ENCODE measurements around the gene TCF25. TPM values are rescaled to one million over a fixed set of nuclear protein-coding genes. Genes with fewer than 3 reads are reported as not detected.
A peak's percentile ranks its signal among the peaks of the same experiment; 100 is the strongest.
"Not testable (repeated sequence)": the region's sequence is repeated elsewhere in the genome, so short reads cannot be mapped to it uniquely, and the experiment has no call there.

Gene TCF25
- total and polyA plus RNA-seq, 5 donors, result 73.5 to 137 (median 101) TPM

- Histone ChIP-seq H3K4me3 (ENCODE audit: low read length) (no peak overlapping the region), H3K4me1 (ENCODE audit: control insufficient read depth, insufficient read depth, low read length) (no peaks in the 10 kb centered on the region), H3K9me3 (ENCODE audit: control insufficient read depth, low read length) (no peaks in the 10 kb centered on the region), H3K27ac (ENCODE audit: low read length) (no peak overlapping the region), H3K27me3 (ENCODE audit: control insufficient read depth, insufficient read depth) (no peaks in the 10 kb centered on the region)
- peak in 1 of 3 donors; percentile 22 for DNase-seq
- WGBS, result 98% methylated on average over 13 of the region's 13 CpGs
- intact Hi-C loops (cut with DNase I), result no loop called here
- ATAC-seq, result no peak
Observed at GRCh38 chr16:89907055-89907814, 33.8 kb downstream of the TCF25 start.

- no peaks in the 10 kb centered on the region for H3K27me3 ChIP-seq (ENCODE audit: control insufficient read depth, insufficient read depth)
- intact Hi-C loops (cut with DNase I), result no loop called here
- no peak overlapping the region for H3K27ac ChIP-seq (ENCODE audit: low read length)
- no peak overlapping the region for H3K4me3 ChIP-seq (ENCODE audit: low read length)
- DNase-seq (no peak), ATAC-seq (no peak)
- H3K4me1 ChIP-seq (ENCODE audit: control insufficient read depth, insufficient read depth, low read length), result no peaks in the 10 kb centered on the region
- no peaks in the 10 kb centered on the region for H3K9me3 ChIP-seq (ENCODE audit: control insufficient read depth, low read length)
- WGBS, result 95% methylated on average over 4 of the region's 4 CpGs
Observed at GRCh38 chr16:89908236-89908635, 34.8 kb downstream of the TCF25 start.

- H3K9me3 ChIP-seq (ENCODE audit: control insufficient read depth, low read length), result no peaks in the 10 kb centered on the region
- 52% methylated on average over 47 of the region's 47 CpGs for WGBS
- H3K4me3 ChIP-seq (ENCODE audit: low read length), result no peak overlapping the region
- DNase-seq, result peak; percentile 85 to 94 (median 92)
- no peaks in the 10 kb centered on the region for H3K4me1 ChIP-seq (ENCODE audit: control insufficient read depth, insufficient read depth, low read length)
- ATAC-seq, result peak; percentile 81 to 87
- intact Hi-C loops (cut with DNase I), result no loop called here
- H3K27me3 ChIP-seq (ENCODE audit: control insufficient read depth, insufficient read depth), result no peaks in the 10 kb centered on the region
- no peak overlapping the region for H3K27ac ChIP-seq (ENCODE audit: low read length)
Observed at GRCh38 chr16:89909777-89910716, 36.7 kb downstream of the TCF25 start.

GRCh38 chr16:89910717-89911354 is 37.4 kb downstream of the TCF25 start:
- 92% methylated on average over 27 of the region's 27 CpGs for WGBS
- no peak for DNase-seq
- H3K4me3 ChIP-seq (ENCODE audit: low read length), result no peak overlapping the region
- no peak overlapping the region for H3K27ac ChIP-seq (ENCODE audit: low read length)
- intact Hi-C loops (cut with DNase I), result no loop called here
- H3K9me3 ChIP-seq (ENCODE audit: control insufficient read depth, low read length), result no peaks in the 10 kb centered on the region
- ATAC-seq, result peak; percentile 5 to 14
- H3K4me1 ChIP-seq (ENCODE audit: control insufficient read depth, insufficient read depth, low read length), result no peaks in the 10 kb centered on the region
- H3K27me3 ChIP-seq (ENCODE audit: control insufficient read depth, insufficient read depth), result no peaks in the 10 kb centered on the region

- Histone ChIP-seq H3K27ac (ENCODE audit: low read length) (no peak overlapping the region), H3K27me3 (ENCODE audit: control insufficient read depth, insufficient read depth) (no peaks in the 10 kb centered on the region), H3K4me1 (ENCODE audit: control insufficient read depth, insufficient read depth, low read length) (no peaks in the 10 kb centered on the region), H3K9me3 (ENCODE audit: control insufficient read depth, low read length) (no peaks in the 10 kb centered on the region), H3K4me3 (ENCODE audit: low read length) (no peak overlapping the region)
- WGBS, result 93% methylated on average over 14 of the region's 14 CpGs
- intact Hi-C loops (cut with DNase I), result no loop called here
- DNase-seq (no peak), ATAC-seq (no peak)
Observed at GRCh38 chr16:89911375-89911774, 38.0 kb downstream of the TCF25 start.

- intact Hi-C loops (cut with DNase I), result no loop called here
- WGBS, result 85% methylated on average over 13 of the region's 13 CpGs
- Histone ChIP-seq H3K9me3 (ENCODE audit: control insufficient read depth, low read length) (no peaks in the 10 kb centered on the region), H3K27ac (ENCODE audit: low read length) (no peak overlapping the region), H3K27me3 (ENCODE audit: control insufficient read depth, insufficient read depth) (no peaks in the 10 kb centered on the region), H3K4me1 (ENCODE audit: control insufficient read depth, insufficient read depth, low read length) (no peaks in the 10 kb centered on the region), H3K4me3 (ENCODE audit: low read length) (no peak overlapping the region)
- ATAC-seq, result no peak
- no peak for DNase-seq
Observed at GRCh38 chr16:89912143-89912542, 38.8 kb downstream of the TCF25 start.

GRCh38 chr16:89912627-89913026 is 39.2 kb downstream of the TCF25 start:
- no peak for ATAC-seq
- no peak overlapping the region for H3K4me3 ChIP-seq (ENCODE audit: low read length)
- no peaks in the 10 kb centered on the region for H3K4me1 ChIP-seq (ENCODE audit: control insufficient read depth, insufficient read depth, low read length)
- 64% methylated on average over 14 of the region's 14 CpGs for WGBS
- no peaks in the 10 kb centered on the region for H3K27me3 ChIP-seq (ENCODE audit: control insufficient read depth, insufficient read depth)
- intact Hi-C loops (cut with DNase I), result no loop called here
- DNase-seq, result no peak
- no peaks in the 10 kb centered on the region for H3K9me3 ChIP-seq (ENCODE audit: control insufficient read depth, low read length)
- no peak overlapping the region for H3K27ac ChIP-seq (ENCODE audit: low read length)

GRCh38 chr16:89913408-89914387 is 40.3 kb downstream of the TCF25 start:
- DNase-seq, result no peak
- Histone ChIP-seq H3K4me1 (ENCODE audit: control insufficient read depth, insufficient read depth, low read length) (no peaks in the 10 kb centered on the region), H3K9me3 (ENCODE audit: control insufficient read depth, low read length) (no peaks in the 10 kb centered on the region), H3K27me3 (ENCODE audit: control insufficient read depth, insufficient read depth) (no peaks in the 10 kb centered on the region), H3K4me3 (ENCODE audit: low read length) (no peak overlapping the region), H3K27ac (ENCODE audit: low read length) (no peak overlapping the region)
- no peak for ATAC-seq
- intact Hi-C loops (cut with DNase I), result no loop called here
- 81% methylated on average over 30 of the region's 30 CpGs for WGBS

GRCh38 chr16:89914642-89915285 is 41.4 kb downstream of the TCF25 start:
- H3K4me1 ChIP-seq (ENCODE audit: control insufficient read depth, insufficient read depth, low read length), result not testable (repeated sequence)

More at GRCh38 chr16:89914642-89915285, 41.4 kb downstream of the TCF25 start:
- 56% methylated on average over 11 of the region's 11 CpGs for WGBS
- H3K4me3 ChIP-seq (ENCODE audit: low read length); DNase-seq; H3K27me3 ChIP-seq (ENCODE audit: control insufficient read depth, insufficient read depth); ATAC-seq; H3K9me3 ChIP-seq (ENCODE audit: control insufficient read depth, low read length); H3K27ac ChIP-seq (ENCODE audit: low read length); intact Hi-C loops (cut with DNase I): not testable (repeated sequence)
